Fibroblast of peridontal ligament (primary cell): Measurements from ENCODE around the gene PTBP2.
"Not testable (repeated sequence)": the region's sequence is repeated elsewhere in the genome, so short reads cannot be mapped to it uniquely, and the experiment has no call there.

Experiments used
- DNase-seq: peaks from one replicate; pipeline ENCODE4 v3.0.0-alpha.2; 2010; ENCODE audit errors: extremely low read depth

Gene PTBP2

DNA sequence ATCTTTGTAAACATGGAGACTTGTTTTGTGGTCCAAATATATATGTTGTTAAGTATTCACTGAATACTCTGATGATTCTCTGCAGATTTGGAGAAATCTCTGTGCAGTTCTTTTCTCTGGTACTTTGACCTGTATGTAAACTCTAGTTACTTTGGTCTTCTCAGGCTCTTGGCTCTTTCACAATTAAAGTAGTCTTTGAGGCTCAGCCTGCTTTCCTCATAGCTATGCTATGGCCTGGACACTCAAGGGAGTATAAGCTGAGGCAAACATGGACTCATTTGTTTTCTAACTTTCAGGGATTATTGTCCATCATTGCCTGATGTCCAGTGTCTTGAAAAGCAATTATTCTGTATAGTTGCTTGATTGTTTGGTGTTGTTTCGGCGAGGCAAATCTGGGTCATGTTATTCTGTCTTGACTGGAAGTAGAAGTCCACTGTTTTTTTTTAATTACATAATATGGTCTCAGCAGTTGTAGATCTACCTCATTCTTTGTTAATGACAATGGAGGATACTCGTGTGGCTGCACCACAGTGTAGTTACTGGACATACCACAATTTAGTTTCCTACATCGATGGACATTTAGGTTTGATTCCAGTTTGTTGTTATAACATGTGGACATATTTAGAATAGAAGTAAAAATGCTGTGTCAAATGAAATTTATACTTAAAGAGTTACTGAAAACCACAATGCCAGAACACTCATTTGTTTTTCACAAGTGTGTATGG, 9.2 kb downstream of the PTBP2 start:
- peak; percentile 66 for DNase-seq

DNA sequence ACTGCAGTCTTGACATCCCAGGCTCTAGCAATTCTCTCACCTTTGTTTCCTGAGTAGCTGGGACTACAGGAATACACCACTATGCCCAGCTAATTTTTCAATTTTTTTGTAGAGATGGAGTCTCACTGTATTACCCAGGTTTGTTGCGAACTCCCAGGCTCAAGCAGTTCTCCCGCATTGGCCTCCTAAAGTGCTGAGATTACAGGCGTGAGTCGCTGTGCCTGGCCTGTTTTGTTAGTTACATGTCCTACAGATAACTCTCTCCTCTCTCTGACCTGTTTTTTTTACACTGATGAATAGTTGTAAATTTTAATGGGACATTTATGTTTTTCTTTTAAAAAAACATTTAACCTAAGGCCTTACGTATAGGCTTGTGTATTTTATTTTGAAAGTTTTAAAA, 19.8 kb downstream of the PTBP2 start:
- no peak for DNase-seq

DNA sequence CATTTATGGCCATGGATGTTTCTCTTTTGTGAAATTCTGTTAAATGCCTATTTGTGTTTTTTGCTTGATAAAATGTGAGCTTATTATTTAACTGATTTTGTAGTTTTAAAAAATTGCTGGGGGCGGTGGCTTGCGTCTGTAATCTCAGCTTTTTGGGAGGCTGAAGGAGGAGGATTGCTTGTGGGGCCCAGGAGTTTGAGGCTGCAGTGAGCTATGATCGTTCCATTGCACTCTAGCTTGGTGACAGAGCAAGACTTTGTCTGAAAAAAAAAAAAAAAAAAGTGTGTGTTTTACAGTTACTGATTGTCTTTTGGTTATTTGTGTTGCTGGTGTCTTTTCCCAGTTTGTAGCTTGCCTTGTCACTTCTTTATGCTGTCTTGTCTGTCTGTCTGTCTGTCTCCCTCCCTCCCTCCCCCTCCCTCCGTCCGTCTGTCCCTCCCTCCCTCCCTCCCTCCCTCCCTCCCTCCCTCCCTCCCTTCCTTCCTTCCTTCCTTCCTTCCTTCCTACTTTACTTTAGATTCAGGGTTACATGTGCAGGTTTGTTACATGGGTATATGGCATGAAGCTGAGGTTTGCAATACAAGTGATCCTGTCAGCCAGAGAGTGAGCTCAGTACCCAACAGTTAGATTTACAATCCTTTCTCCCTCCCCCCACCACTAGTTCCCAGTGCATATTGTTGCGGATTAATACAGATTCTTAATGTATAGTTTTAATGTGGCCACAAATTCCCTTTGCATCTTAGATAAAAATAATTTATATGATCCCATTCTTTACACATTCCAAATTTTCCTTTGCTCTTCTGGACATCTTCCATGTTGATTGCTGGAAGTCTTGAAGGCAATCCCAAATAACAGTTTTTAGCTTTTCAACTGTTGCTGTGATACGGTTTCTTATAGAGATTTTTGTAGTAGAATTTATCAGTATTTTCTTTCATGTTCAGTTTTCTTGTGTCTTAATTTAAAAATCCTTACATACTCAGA, 25.1 kb downstream of the PTBP2 start:
- no peak for DNase-seq

DNA sequence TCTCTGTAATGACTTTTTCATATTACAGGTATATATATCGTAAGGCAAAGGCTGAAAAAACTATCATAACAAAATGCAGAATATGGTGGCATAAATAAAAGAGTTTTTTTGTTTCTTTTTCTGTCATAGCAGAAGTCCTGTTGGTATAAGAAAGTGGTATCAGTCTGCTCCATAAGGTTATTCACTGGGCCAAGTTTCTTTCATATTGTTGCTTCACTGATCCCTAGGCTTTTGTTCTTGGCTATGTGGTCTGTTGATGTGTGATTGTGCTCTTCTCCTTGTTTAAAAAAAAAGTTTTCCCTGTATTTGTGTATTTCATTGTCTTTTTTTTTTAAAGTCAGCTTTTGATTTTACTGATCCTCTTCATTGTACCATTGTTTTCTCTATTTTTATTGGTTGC, 26.0 kb downstream of the PTBP2 start:
- no peak for DNase-seq

DNA sequence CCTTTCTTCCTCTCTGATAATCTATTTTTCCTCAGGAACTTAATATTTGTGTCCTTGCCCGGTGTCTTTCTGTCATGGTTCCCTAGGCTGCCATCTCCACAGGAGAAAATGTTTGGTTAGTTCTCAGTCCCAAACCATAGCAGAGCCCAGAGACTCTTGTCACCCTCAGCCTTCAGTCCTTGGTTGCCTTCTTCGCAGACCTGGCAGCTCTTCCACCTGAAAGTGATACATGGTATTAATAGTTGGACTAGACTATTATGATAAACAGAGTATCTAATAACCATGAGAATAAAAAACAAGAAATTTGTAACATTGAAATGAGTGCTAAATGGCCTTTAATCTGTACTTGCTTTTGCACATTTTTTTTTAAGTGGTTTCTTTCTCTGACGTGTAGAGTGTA, 26.5 kb downstream of the PTBP2 start:
- DNase-seq: no peak

DNA sequence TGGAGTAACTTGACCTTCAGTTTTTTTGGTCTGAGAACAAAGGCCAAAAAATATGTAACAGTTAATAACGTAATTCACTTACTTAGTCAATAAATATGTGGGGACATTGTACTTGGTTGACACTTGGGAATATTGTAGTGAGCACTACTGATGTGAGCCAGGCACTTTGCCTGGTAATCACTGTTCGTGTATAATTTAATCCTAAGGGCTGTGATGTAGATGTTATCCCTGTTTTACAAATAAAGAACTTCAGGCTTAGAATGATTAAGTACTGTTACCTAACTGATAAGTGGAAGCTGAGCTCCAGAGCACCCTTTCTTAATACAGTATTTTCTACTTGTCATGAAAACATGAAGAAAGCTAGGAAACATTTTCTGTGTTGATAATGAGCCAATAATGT, 28.0 kb downstream of the PTBP2 start:
- no peak for DNase-seq

DNA sequence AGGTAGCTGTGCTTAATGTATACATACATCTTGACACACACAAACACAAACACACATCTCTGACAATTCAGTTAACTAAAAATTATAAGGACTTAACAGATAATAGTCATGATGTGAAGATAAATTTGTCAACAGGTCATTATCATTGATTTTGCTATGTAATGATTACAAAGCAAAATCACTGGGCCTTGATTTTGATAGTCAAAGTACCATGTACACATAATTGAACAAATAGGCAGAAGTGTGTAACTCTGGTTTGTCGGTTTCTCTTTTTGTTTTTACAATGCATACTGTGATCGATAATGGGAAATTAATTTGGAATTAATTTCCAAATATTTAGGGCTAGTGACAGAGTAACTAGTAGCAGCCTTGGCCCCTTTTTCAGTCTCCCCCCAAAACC, 30.8 kb downstream of the PTBP2 start:
- DNase-seq: no peak

DNA sequence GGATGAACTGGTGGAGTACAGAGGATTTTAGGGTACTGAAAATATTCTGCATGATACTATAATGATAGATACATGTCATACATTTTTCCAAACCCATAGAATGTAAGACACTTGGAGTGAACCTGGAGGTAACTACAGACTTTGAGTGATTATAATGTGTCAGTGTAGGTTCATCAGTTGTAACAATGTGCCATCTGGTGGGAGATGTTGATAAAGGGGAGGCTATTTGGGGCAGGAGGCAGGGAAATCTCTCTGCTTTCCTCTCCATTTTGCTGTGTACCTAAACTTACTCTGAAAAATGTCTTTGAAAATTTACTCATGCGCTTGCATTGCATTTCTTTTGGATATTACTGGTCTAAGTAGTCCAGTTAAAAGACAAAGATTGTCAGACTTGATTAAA, 35.2 kb downstream of the PTBP2 start:
- no peak for DNase-seq

DNA sequence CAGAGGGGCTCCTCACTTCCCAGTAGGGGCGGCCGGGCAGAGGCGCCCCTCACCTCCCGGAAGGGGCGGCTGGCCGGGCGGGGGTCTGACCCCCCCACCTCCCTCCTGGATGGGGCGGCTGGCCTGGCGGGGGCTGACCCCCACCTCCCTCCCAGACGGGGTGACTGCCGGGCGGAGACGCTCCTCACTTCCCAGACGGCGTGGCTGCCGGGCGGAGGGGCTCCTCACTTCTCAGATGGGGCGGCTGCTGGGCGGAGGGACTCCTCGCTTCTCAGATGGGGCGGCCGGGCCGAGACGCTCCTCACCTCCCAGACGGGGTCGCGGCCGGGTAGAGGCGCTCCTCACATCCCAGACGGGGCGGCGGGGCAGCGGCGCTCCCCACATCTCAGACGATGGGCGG, 41.0 kb downstream of the PTBP2 start:
- not testable (repeated sequence) for DNase-seq

DNA sequence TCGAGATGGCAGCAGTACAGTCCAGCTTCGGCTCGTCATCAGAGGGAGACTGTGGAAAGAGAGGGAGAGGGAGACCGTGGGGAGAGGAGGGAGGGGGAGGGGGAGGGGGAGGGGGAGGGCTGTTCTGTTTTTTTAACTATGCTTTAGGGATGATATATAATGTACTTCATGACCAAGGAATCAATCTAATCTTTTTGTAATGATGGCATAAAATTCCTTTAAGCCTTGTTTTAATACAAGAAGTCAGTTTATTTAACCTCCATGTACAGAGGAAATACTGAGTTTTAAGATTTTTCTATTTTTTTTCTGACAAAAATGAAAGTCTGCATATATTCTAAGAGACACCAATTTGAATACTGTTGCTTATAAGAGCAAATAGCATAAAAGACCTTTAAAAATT, 41.9 kb downstream of the PTBP2 start:
- no peak for DNase-seq

DNA sequence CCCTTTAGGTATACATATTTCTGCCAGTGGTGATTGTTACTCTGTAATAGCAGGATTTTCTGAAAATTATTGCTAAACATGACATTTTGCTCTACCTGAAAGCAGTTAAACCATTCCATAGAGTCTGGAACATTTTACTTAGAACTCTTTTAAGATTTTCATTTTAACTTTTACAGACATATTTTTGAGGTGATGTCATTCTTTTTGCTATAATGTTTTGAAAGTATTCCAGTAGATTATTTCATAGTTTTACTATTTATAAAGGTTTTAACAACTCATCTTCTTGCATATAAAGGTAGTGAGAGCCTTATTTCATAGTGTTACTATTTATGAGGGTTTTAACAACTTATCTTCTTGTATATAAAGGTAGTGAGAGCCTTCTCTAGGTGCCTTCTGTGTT, 42.9 kb downstream of the PTBP2 start:
- DNase-seq: peak; percentile 18

DNA sequence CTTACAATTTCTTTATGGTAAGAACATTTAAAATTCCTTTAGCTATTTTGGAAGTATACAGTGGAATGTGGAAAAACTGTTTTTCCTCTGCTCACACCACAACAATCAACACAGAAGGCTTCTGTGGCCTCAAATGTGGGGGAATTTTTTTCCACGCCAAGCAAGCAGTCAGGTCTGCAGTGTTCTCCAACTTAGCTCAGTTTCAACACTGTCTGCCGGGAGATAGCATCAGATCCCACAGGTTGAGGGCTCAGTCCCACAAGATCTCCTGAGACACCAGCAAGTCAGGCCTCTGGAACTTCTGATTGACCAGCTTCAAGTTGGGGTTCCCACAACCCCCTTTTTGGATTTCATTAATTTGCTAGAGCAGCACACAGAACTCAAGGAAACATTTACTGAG, 50.3 kb downstream of the PTBP2 start:
- DNase-seq: peak; percentile 14

DNA sequence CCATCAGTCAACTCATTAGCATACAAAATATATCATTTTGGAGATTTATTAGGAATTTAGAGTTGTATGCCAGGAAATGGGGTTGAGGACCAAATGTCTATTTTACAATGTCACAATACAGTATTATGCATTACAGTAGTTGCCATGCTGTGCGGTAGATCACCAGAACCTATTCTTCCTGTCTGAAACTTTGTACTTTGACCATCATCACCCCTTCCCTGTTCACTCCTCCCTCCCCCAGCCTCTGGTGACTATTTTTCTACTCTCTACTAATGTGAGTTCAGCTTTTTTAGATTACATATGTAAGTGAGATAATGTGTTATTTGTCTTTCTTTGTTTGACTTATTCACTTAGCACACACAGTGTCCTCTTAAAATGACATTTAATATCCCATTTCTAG, 50.8 kb downstream of the PTBP2 start:
- DNase-seq: no peak

DNA sequence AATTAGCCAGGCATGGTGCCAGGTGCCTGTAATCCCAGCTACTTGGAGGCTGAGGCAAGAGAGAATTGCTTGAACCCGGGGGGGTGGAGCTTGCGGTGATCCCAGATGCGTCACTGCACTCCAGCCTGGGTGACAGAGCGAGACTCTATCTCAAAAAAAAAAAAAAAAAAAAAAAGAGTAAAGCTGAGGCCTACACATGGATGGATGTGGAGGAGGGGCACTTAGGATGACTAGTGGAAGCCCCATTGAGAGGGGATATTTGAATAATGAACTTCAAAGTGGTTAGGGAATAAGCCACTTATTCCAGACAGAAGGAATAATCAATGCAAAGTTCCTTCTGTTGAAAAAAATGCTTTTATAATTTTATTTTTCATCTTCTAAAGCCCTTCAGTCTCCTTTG, 51.4 kb downstream of the PTBP2 start:
- no peak for DNase-seq

DNA sequence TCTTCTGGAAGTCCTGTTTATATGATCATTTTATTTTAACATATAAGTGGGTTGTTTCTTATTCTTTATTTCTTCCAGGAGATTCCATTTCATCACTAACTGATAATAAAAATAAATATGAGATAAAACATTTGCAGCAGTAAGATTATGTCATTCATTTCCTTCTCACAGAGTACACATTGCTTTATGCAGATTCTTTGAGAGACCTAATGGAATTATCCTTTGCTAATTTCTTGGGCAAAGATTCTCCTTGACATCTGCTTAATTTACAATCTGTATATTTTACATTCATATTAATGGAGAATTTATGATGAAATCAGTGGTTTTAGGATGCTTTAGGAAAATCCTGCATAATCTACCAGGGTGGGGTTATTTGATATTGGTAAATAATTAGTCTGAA, 60.6 kb downstream of the PTBP2 start:
- DNase-seq: no peak

DNA sequence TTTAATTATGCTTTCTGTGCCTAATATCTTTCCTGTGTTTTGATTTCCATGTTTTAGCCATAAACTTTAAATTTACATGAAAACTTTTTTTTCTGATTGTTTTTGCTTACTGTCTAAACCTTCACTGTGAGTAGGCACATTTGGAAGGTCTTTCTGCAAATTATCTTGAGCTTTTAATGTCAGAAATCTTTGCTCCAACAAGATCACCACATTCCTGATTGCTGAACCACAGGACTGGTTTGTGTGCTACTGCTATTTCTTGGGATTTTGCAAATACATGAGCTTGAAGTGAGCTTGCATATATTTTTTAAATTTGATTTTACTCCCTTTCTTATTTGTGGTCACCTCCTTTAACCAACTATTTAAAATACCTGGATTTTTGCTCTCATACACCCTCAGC, 61.3 kb downstream of the PTBP2 start:
- DNase-seq: peak; percentile 61

DNA sequence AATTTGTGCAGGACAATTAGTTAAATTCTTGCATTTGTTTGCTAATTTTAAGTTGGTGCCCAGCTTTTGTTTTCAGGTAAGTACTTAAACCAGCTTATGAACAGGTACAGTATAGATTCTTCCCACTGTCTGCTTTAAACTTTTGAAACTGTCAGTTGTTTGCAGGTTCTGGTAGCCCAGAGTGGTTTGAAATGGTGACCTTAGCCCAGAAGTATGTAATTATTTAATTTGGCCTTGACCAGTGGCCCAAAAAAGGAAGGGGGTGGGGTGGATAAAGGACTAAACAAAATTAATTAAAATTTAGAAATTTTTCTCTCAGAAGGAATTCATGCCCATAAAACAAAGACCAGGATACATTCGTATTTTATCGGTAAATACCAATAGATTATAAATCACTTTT, 69.0 kb downstream of the PTBP2 start:
- DNase-seq: no peak

DNA sequence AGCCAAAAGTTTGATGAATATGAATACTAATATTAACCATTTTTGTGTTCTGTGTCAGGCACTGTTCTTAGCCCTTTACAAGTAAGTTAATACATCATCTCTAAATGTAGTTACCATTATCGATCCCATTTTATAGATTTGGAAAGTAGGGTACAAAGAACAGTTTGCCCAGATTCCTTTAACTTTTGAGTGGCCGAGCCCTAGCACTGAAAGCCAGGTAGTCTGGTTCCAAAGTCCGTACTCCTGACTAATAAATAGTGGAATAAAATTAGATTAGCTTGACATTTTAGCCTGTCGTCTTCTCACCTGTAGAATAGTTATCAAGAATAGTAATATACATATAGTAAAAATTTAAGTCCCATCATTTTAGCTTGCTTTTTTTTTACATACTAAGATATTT, 70.6 kb downstream of the PTBP2 start:
- no peak for DNase-seq

DNA sequence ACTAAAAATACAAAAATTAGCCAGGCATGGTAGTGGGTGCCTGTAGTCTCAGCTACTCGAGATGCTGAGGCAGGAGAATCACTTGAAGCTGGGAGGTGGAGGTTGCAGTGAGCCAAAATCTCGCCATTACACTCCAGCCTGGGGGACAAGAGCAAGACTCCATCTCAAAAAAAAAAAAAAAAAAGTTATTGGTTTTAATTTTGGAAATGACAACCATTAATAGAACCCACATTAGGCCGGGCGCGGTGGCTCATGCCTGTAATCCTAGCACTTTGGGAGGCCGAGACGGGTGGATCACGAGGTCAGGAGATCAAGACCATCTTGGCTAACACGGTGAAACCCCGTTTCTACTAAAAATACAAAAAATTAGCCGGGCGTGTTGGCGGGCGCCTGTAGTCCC, 80.1 kb downstream of the PTBP2 start:
- not testable (repeated sequence) for DNase-seq

DNA sequence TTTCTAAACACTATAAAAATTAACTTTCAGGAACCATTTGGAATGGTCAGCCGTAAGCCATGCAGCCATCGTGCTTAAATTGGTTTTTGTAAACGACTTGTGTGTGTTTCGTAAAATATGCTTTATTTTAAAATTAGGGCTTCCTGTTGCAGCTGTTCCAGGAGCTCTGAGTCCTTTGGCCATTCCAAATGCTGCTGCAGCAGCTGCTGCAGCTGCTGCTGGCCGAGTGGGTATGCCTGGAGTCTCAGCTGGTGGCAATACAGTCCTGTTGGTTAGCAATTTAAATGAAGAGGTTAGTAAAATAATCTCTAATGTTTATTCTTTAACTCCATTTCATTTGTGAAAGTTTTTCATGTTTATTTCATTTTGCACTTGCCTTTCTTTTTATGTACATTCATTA, 83.1 kb downstream of the PTBP2 start:
- no peak for DNase-seq

DNA sequence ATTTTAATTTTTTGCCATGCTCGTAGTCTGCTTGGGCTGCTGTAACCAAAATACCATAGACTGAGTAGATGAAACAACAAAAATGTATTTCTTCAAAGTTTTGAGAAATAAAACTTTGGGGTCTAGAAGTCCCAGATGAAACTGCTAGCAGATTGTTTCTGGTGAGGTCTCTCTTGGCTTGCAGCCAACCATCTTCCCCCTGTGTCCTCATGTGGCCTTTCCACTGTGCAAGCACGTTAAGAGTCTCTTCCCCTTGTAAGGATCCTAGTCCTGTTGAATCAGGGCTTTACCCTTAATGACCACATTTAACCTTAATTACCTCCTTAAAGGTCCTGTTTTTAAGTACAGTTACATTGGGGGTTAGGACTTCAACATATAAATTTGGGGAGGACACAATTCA, 86.6 kb downstream of the PTBP2 start:
- no peak for DNase-seq

DNA sequence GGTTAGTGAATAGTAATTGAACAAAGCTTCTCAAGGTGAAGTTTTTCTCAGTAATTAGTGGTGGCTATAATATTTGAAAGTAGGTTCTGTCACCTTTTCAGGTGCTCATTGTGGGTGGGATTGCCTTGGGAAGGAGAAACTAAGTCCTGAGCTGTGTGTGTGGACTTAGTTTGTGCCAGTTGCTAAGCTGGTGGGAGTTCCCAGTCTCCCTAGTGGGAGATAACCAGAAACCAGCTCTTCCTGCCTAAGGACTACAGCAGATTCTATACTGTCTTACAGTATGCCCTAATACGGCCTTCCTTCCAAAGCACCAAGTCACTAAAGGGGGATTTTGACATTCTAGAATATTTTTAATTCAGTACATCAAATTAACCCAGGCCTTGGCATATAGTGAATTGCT, 94.3 kb downstream of the PTBP2 start:
- DNase-seq: no peak

DNA sequence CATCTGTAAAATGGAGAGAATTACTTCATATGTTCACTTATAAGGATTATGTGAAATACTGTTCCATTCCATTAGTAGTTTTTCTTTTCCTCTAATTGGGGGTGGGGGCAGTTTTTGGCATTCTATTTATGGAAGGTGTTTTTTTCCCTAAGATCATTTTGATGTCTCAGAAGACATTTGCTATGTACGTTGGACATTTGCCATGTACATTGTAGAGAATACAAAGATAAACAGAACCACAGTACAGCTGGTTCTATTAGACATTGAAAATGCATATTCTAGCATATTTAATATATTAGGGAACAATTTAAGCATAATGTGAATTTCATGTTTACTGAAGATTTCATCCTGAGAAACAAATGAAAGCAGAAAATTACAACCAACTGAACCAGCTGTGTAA, 98.5 kb downstream of the PTBP2 start:
- DNase-seq: no peak
